ENCODE data around the gene MED27.
A peak's percentile ranks its signal among the peaks of the same experiment; 100 is the strongest.
"Not testable (repeated sequence)": the region's sequence is repeated elsewhere in the genome, so short reads cannot be mapped to it uniquely, and the experiment has no call there.

MED27 gene

GRCh38 chr9:132018957-132019405 is 60.7 kb downstream of the MED27 start:
- DNase-seq (ENCODE audit: low read depth in 2 of 2), result no peak

- DNase-seq (ENCODE audit: low read depth in 2 of 2), result no peak
Observed at GRCh38 chr9:132016456-132016855, 63.2 kb downstream of the MED27 start.

GRCh38 chr9:132015866-132016265 is 63.8 kb downstream of the MED27 start:
- no peak for DNase-seq (ENCODE audit: low read depth in 2 of 2)

GRCh38 chr9:132014218-132014805 is 65.4 kb downstream of the MED27 start:
- DNase-seq (ENCODE audit: low read depth in 2 of 2), result no peak

GRCh38 chr9:132012704-132013357 is 66.8 kb downstream of the MED27 start:
- no peak for DNase-seq (ENCODE audit: low read depth in 2 of 2)

- no peak for DNase-seq (ENCODE audit: low read depth in 2 of 2)
Observed at GRCh38 chr9:132011896-132012295, 67.8 kb downstream of the MED27 start.

GRCh38 chr9:132011309-132011708 is 68.4 kb downstream of the MED27 start:
- no peak for DNase-seq (ENCODE audit: low read depth in 2 of 2)

GRCh38 chr9:132010201-132010600 is 69.5 kb downstream of the MED27 start:
- DNase-seq (ENCODE audit: low read depth in 2 of 2), result not testable (repeated sequence)

- no peak for DNase-seq (ENCODE audit: low read depth in 2 of 2)
Observed at GRCh38 chr9:132008855-132009812, 70.5 kb downstream of the MED27 start.

GRCh38 chr9:132008184-132008803 is 71.4 kb downstream of the MED27 start:
- DNase-seq (ENCODE audit: low read depth in 2 of 2), result no peak

GRCh38 chr9:132007371-132008025 is 72.2 kb downstream of the MED27 start:
- no peak for DNase-seq (ENCODE audit: low read depth in 2 of 2)

- peak in 1 of 2 donors; percentile 3 for DNase-seq (ENCODE audit: low read depth in 2 of 2)
Observed at GRCh38 chr9:132006677-132007370, 72.8 kb downstream of the MED27 start.

GRCh38 chr9:132005899-132006298 is 73.8 kb downstream of the MED27 start:
- DNase-seq (ENCODE audit: low read depth in 2 of 2), result no peak

GRCh38 chr9:132004323-132004722 is 75.3 kb downstream of the MED27 start:
- DNase-seq (ENCODE audit: low read depth in 2 of 2), result no peak

GRCh38 chr9:132003896-132004295 is 75.8 kb downstream of the MED27 start:
- DNase-seq (ENCODE audit: low read depth in 2 of 2), result no peak

GRCh38 chr9:132003319-132003704 is 76.4 kb downstream of the MED27 start:
- DNase-seq (ENCODE audit: low read depth in 2 of 2), result no peak

GRCh38 chr9:132002643-132003318 is 76.9 kb downstream of the MED27 start:
- no peak for DNase-seq (ENCODE audit: low read depth in 2 of 2)

- no peak for DNase-seq (ENCODE audit: low read depth in 2 of 2)
Observed at GRCh38 chr9:132001567-132001966, 78.1 kb downstream of the MED27 start.

GRCh38 chr9:132000659-132001058 is 79.0 kb downstream of the MED27 start:
- no peak for DNase-seq (ENCODE audit: low read depth in 2 of 2)

All from stimulated activated CD8-positive, alpha-beta memory T cell treated with anti-CD3 and anti-CD28 coated beads, Interleukin-2, amount 100 ng/mL, for 48 hours (primary cell).